Esophagus muscularis mucosa (tissue), 4 donors: ENCODE results near the gene C9orf85.

Experiments used
- EP300 ChIP-seq: sonication (generic); formaldehyde crosslinking; IDR thresholded peaks from one replicate; pipeline ENCODE4 v1.6.1; 2017; ENCODE audit warnings: antibody characterized with exemption
- POLR2A ChIP-seq: fragments of 450-650 bp; IDR thresholded peaks from one replicate; pipeline ENCODE4 v1.6.1; 2017; ENCODE audit warnings: antibody characterized with exemption, moderate library complexity, mild to moderate bottlenecking, low read depth
- POLR2AphosphoS5 ChIP-seq, 2 donors: sonication (generic); formaldehyde crosslinking; IDR thresholded peaks; one replicate each; pipeline ENCODE4 v1.6.1; 2017; ENCODE audit warnings: antibody characterized with exemption in 2 of 2
- TF ChIP-seq, protein P1 (sequence below), 3 experiments: fragments of 200-600 bp in 2 of 3; fragments of 450-650 bp in 1 of 3; sonication (generic) in 2 of 3; IDR thresholded peaks; one replicate each; pipeline ENCODE4 v1.5.1; 2017 to 2019; ENCODE audit warnings: antibody characterized with exemption in 3 of 3, mild to moderate bottlenecking in 2 of 3, moderate library complexity in 1 of 3

DNA sequence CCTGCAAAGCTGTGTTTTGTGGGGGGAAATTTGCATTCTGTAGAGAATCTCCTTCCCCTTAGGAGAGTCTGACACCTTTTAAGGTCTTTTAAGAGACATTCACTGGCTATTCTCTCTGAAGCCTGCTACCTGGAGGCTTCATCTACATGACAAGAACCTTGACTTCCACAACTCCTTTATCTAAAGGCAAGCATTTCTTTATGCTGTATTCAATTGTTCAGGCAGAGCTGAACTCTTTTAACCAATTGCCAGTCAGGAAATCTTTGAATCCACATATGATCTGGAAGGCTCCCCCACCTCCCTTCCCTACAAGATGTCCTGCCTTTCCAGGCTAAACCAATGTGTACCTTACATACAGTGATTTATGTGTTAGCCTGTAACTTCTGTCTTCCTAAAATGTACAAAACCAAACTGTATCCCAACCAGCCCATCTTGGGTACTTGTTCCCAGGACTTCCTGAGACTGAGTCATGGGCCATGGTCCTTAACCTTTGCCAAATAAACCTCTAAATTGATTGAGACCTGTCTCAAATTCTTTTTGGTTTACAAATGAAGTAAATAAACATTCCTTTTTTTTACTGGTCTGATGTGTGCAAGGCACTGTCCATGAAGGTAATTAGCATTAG is 9.9 kb downstream of the C9orf85 start:
- TF ChIP-seq, protein P1, sequence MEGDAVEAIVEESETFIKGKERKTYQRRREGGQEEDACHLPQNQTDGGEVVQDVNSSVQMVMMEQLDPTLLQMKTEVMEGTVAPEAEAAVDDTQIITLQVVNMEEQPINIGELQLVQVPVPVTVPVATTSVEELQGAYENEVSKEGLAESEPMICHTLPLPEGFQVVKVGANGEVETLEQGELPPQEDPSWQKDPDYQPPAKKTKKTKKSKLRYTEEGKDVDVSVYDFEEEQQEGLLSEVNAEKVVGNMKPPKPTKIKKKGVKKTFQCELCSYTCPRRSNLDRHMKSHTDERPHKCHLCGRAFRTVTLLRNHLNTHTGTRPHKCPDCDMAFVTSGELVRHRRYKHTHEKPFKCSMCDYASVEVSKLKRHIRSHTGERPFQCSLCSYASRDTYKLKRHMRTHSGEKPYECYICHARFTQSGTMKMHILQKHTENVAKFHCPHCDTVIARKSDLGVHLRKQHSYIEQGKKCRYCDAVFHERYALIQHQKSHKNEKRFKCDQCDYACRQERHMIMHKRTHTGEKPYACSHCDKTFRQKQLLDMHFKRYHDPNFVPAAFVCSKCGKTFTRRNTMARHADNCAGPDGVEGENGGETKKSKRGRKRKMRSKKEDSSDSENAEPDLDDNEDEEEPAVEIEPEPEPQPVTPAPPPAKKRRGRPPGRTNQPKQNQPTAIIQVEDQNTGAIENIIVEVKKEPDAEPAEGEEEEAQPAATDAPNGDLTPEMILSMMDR (IDR thresholded peaks at IDR 0.05) = no peak
- TF ChIP-seq POLR2A (no peak), POLR2AphosphoS5 (IDR thresholded peaks at IDR 0.05) (no peak), EP300 (no peak)
